Upper lobe of left lung (tissue), 4 donors: ENCODE results near the gene HEPACAM2.

Experiments used
- CTCF ChIP-seq, 6 experiments: fragments of 450-650 bp in 4 of 6; fragments of 200-600 bp in 2 of 6; sonication (generic) in 2 of 6; IDR thresholded peaks; one replicate each; pipeline ENCODE4 v1.5.1; 2016 to 2019; ENCODE audit warnings: antibody characterized with exemption in 6 of 6
- POLR2A ChIP-seq, 4 donors: fragments of 450-650 bp; IDR thresholded peaks; one replicate each; pipeline ENCODE4 v1.5.1; 2016 to 2017; ENCODE audit warnings: antibody characterized with exemption in 4 of 4, mild to moderate bottlenecking in 2 of 4
- POLR2AphosphoS5 ChIP-seq, 2 donors: sonication (generic); formaldehyde crosslinking; IDR thresholded peaks; one replicate each; pipeline ENCODE4 v1.5.1; 2017; ENCODE audit warnings: antibody characterized with exemption in 2 of 2

GRCh38 chr7:93231799-93232672 lies 5.8 kb upstream of the HEPACAM2 start, which contains the start of gene VPS50:
- TF ChIP-seq CTCF (IDR thresholded peaks at IDR 0.05) (peak in 4 of 6 experiments; percentile 38 to 61 (median 43)), POLR2AphosphoS5 (IDR thresholded peaks at IDR 0.05) (peak in 1 of 2 donors; percentile 78), POLR2A (IDR thresholded peaks at IDR 0.05) (peak in 3 of 4 donors; percentile 52 to 76 (median 57))
